Prostate gland (tissue), 2 donors: Measurements from ENCODE around the gene RAET1E.

Source experiments
- CTCF ChIP-seq, 4 experiments: fragments of 200-600 bp in 2 of 4; fragments of 450-650 bp in 2 of 4; sonication (generic) in 2 of 4; IDR thresholded peaks; 1 replicate in 3 of 4; 2 replicates in 1 of 4; pipeline ENCODE4 v1.5.1; 2016 to 2019; ENCODE audit warnings: antibody characterized with exemption in 4 of 4, mild to moderate bottlenecking in 2 of 4, moderate library complexity in 2 of 4
- POLR2A ChIP-seq: fragments of 450-650 bp; IDR thresholded peaks from one replicate; pipeline ENCODE4 v1.6.1; 2016; ENCODE audit warnings: antibody characterized with exemption, mild to moderate bottlenecking
- POLR2AphosphoS5 ChIP-seq: sonication (generic); formaldehyde crosslinking; IDR thresholded peaks from one replicate; pipeline ENCODE4 v1.6.1; 2017; ENCODE audit warnings: antibody characterized with exemption

DNA sequence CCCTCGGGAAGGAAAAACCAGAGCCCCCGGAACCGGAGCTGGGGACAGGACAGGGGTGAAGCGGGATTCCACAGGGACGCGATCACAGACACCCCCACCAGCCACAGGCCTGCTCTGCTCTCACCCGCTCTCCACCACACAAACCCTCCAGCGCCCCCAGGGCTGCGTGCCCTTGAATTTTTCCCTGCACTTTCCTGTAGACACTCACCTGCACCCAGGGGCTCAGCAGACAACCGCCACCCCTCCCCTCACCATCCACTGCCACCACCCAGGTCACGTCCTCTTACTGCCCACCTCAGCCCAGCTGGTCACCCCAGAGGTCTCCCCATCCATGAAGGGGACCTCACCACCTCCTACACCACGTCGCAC is 44.5 kb upstream of the RAET1E start:
- TF ChIP-seq CTCF (IDR thresholded peaks at IDR 0.05) (no peak), POLR2A (no peak), POLR2AphosphoS5 (no peak)
